ENCODE measurements around the gene TMPRSS2.

Gene TMPRSS2

DNA sequence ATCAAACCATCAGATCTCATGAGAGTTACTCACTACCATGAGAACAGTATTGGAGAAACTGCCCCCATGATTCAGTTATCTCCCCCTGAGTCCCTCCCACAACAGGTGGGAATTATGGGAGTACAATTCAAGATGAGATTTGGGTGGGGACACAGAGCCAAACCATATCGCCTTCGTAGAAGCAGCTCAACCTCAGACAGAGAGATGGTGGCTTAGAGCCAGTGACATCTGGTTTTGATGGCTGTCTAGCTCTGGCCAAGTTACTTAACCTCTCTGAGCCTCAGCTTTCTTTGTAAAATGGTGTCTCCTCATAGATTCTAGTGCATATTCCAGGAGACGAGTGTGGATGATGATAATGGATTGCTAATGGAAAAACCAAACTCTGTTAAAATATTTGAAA is 54.8 kb downstream of the TMPRSS2 start:
- TF ChIP-seq, protein P1, sequence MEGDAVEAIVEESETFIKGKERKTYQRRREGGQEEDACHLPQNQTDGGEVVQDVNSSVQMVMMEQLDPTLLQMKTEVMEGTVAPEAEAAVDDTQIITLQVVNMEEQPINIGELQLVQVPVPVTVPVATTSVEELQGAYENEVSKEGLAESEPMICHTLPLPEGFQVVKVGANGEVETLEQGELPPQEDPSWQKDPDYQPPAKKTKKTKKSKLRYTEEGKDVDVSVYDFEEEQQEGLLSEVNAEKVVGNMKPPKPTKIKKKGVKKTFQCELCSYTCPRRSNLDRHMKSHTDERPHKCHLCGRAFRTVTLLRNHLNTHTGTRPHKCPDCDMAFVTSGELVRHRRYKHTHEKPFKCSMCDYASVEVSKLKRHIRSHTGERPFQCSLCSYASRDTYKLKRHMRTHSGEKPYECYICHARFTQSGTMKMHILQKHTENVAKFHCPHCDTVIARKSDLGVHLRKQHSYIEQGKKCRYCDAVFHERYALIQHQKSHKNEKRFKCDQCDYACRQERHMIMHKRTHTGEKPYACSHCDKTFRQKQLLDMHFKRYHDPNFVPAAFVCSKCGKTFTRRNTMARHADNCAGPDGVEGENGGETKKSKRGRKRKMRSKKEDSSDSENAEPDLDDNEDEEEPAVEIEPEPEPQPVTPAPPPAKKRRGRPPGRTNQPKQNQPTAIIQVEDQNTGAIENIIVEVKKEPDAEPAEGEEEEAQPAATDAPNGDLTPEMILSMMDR (IDR thresholded peaks at IDR 0.05; ENCODE audit: borderline replicate concordance, insufficient read depth, low read depth, low read length): no peak
- no peak overlapping the region for H3K4me3 ChIP-seq (ENCODE audit: low read depth, low read length)

DNA sequence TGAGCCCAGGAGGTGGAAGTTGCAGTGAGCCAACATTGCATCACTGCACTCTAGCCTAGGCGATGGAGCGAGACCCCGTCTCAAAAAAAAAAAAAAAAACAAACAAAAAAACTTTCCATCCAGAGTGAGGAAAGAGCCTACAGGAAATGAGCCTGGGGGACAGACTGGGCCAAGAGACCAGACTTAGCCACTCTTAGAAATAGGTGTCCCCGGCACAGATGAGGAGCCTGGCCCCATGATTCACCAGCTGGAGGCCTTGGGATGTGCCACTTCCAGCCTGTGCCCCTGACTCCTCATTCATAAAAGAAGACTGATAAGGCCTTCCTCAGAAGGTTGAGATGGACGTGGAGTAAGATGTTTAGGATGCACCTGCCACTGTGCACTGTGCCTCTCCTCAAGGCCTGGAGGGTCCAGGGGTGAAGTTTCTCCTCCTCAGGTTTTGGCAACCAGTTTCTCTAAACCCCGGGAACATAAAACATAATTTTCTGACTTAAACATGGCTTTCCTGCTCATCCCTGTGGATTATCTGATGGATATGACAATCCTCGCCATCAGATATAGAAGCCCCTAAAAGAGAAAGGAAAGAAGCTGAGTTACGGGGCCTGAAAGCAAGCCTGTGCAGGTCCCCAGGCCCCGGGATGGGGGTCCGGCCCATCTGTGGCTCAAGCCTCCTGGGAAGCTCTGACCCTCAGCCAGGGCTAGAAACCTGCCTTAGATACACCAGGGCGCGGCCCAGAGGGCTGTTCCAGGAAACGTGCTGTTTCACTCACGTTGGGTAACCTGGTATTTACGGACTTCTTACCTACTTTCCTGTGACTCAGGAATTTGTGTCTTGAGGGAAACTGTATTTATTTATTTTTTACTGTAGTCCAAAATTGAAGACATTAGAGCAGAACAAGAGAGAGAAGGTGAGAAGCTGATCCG is 55.9 kb downstream of the TMPRSS2 start:
- TF ChIP-seq, protein P1 (IDR thresholded peaks at IDR 0.05; ENCODE audit: borderline replicate concordance, insufficient read depth, low read depth, low read length): no peak
- no peak overlapping the region for H3K4me3 ChIP-seq (ENCODE audit: low read depth, low read length)

DNA sequence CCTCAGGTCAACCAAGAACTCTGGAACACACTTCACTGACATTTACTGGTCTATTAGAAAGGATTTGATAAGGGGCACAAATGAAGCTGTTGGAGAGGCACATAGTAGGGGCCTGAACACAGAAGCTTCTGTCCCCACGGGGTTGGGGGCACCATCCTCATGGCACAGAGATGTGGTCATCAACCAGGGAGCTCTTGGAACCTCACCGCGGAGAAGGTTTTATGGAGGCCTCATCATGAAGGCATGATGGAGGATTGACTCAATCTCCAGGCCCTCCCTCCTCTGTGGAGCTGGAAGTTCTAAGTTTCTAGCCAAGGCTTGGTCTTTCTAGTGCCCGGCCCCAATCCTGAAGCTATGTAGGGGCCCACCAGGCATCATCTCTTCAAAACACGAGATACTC is 58.3 kb downstream of the TMPRSS2 start:
- TF ChIP-seq, protein P1 (IDR thresholded peaks at IDR 0.05; ENCODE audit: borderline replicate concordance, insufficient read depth, low read depth, low read length): no peak
- no peak overlapping the region for H3K4me3 ChIP-seq (ENCODE audit: low read depth, low read length)

DNA sequence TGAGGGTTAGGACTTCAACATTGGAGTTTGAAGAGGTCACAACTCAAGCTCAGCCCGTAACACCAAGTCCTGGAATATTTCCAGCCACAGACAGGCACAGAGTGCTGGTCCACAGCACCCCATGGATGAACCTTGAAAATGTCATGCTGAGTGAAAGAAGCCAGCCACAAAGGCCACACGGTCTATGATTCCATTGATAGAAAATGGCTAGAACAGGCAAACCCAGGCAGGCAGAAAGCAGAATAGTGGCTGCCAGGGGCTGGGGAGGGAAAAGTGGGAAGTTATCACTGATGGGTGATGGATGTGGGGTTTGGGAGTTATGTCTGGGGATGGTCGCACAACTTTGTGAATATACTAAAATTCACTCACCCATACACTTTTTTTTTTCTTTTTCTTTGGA is 60.6 kb downstream of the TMPRSS2 start:
- TF ChIP-seq, protein P1 (IDR thresholded peaks at IDR 0.05; ENCODE audit: borderline replicate concordance, insufficient read depth, low read depth, low read length): no peak
- H3K4me3 ChIP-seq (ENCODE audit: low read depth, low read length): no peak overlapping the region

DNA sequence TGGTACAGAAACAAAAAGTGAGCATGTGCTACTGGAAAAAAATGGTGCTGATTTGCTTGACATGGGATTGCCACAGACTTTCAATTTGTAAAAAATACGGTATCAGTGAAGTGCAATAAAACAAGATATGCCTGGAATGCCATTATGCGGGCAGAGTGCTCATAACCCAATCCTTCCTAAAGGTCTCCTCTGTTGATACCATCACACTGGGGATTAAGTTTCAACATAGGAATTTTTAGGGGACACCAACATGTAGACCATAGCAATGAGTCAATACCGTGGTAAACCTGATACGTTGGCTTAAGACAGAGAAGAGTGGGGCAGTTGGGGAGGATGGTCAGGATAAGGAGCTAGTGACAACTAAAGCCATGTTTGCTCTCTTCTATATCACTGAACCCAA is 61.4 kb downstream of the TMPRSS2 start:
- H3K4me3 ChIP-seq (ENCODE audit: low read depth, low read length): no peak overlapping the region
- TF ChIP-seq, protein P1 (IDR thresholded peaks at IDR 0.05; ENCODE audit: borderline replicate concordance, insufficient read depth, low read depth, low read length): no peak

DNA sequence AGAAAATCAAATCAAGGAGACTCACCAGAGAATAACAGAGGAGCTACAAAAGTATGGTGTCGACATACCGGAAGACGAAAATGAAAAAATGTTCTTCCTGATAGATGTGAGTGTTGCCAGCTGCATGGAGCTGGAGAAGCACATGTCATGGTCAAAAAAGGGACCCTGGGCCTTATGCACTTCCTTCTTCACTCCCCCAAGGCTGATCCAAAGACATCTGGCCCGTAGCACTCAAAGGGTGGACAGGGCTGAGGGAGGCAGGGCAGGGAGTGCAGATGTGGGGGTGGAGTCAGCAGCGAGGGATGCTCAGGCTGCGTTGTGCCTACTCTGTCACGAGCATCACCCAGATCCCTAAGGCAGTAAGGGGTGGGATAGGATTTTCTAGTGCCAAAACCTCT is 62.5 kb downstream of the TMPRSS2 start:
- H3K4me3 ChIP-seq (ENCODE audit: low read depth, low read length): no peak overlapping the region

More for the DNA sequence above, 62.5 kb downstream of the TMPRSS2 start:
- TF ChIP-seq, protein P1 (IDR thresholded peaks at IDR 0.05; ENCODE audit: borderline replicate concordance, insufficient read depth, low read depth, low read length): no peak

Measured in GM12875 (cell line).